HG02981 (cell line): ENCODE measurements around the gene APOO.

ENCODE experiments used
- ATAC-seq: cut with Tn5 transposase; IDR thresholded peaks from one replicate; pipeline ENCODE4 v1.9.1; 2021; ENCODE audit warnings: mild to moderate bottlenecking, moderate library complexity; ENCODE audit not compliant: unreplicated experiment

Gene APOO

DNA sequence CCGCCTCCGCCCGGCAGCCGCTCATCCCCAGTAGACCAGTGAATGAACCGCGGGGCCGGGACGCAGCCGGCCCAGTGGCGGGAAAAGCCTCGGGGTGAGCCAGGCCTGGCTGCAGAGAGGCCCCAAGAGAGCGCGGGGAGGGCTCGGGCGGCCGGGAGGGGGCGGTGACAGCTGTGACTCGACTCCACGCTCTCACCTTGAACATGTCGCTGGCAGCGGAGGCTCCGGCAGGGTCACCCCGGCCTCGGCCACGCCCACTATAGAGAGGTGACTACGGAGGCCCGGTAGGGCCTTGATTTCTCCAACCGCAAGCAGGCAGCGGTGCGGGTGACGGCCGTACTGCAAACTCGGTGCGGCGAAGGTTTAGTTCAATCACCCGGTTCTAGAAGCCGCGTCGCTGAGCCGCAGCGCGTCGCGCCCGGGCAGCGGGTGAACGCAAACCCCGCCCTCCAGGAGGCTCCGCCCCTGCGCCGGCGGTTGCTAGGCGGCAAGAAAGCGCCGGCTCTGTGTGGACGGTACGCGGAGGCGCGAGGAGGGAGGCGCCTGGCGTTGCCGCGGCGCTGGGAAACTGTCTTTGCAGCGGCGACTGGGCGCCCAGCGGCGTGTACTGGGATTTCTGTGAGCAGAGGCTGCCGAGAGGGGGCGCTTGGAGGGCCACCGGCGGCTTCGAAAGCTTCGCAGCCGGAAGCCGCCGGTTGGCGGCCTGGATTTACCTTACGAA, at the start of gene APOO, which contains the start of gene CXorf58:
APOO (minus strand) TSS at position 441 of the 721 bp plus-strand sequence; CDS start at position 205, 236 bp downstream.
CXorf58 (plus strand) TSS at position 509 of the 721 bp plus-strand sequence. CDS start 2,297 bp downstream, outside the sequence.
- ATAC-seq: peak; percentile 90

- ATAC-seq: no peak
Measured at GRCh38 chrX:23954396-23954795, 46.7 kb upstream of the APOO start.

DNA sequence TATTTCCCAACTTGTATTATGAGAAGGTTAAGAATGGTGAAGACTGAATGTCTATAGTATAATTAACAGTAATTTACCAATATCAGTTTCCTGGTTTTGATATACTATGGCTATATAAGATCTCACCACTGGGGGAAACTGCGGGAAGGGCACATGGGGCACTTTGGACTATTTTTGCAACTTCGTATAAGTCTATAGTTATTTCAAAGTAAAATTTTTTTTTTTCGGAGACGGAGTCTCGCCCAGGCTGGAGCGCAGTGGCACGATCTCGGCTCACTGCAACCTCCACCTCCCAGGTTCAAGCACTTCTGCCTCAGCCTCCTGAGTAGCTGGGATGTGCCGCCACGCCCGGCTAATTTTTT, 46.2 kb upstream of the APOO start:
- ATAC-seq: no peak

DNA sequence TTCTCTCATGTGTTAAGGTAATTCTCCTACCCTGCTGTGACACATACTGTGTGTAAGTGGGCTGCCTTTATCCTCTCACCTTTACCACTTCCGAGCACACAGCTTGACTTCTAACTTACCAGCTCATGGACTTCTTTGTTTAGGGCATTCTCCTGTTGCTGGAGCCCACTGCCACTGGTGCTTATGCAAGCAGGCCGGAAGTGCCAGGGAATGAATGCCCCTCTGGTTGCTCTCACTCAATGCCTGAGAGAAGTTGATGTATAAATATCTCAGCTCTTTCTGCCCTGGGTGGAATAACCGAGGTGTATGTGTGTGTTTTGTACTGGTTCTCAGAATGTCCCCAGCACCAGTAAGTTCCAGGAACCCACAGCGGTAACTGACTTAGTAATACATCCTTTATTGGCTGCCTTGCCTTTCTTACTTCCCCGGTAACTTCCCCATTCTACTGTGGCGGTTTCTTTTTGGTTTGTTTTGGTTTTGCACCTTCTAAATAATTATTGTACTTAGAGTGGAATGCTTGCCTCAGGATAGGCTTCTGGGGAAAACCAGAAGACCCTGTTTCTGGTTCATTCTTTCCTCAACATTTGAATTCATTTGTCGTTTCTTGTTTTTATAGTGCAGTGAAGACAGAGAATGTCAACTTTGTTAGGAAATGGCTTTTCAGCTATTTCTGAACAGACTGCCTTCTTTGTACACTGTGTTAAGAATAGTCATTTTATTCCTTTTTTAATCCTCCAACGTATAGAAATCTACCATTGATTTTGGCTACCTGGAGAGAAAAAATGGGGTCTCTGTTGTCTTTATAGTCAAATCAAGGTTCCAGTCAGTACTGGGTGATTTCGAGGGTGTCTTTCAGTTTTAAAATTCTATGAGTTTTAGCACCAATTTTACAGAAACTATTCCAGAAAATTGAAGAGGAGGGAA, 45.5 kb upstream of the APOO start:
- ATAC-seq: peak; percentile 95

- no peak for ATAC-seq
Measured at GRCh38 chrX:23952391-23952790, 44.7 kb upstream of the APOO start.

DNA sequence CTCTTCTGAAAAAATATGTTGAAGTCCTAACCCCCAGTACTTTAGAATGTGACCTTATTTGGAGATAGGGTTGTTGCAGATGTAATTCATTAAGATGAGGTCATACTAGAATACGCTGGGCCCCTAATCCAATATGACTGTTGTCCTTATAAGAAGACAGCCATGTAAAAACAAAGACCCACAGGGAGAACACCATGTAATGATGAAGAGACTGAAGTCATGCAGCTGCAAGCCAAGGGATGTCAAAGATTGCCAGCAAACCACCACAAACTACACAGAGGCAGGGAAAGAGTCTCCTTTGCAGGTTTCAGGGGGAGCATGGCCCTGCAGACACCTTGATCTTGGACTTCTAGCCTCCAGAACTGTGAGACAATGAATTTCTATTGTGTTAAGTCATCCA, 37.5 kb upstream of the APOO start:
- ATAC-seq: no peak

- no peak for ATAC-seq
Measured at GRCh38 chrX:23944234-23944633, 36.5 kb upstream of the APOO start.

DNA sequence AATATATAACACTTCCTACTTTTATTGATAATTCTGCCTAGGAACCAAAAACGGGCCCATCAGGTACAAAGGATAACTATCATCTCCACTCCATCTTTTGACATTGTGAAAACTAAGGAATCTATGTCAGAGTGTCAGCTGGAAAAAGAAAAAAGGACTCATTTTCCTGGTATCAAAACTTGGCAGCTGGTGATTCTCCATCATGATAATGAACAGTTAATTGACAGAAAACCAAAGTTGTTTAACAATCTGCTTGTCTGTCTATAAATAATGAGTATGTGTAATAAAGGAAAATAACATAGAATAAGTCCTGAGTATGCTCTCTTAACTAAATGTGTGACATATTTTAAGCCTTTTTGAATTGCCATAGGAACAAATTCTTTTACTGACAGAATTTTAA, 31.5 kb upstream of the APOO start:
- ATAC-seq: no peak

GRCh38 chrX:23938690-23939089, 31.0 kb upstream of the APOO start:
- no peak for ATAC-seq

GRCh38 chrX:23937100-23937499, 29.4 kb upstream of the APOO start:
- no peak for ATAC-seq

- ATAC-seq: no peak
Measured at GRCh38 chrX:23936180-23936579, 28.4 kb upstream of the APOO start.

DNA sequence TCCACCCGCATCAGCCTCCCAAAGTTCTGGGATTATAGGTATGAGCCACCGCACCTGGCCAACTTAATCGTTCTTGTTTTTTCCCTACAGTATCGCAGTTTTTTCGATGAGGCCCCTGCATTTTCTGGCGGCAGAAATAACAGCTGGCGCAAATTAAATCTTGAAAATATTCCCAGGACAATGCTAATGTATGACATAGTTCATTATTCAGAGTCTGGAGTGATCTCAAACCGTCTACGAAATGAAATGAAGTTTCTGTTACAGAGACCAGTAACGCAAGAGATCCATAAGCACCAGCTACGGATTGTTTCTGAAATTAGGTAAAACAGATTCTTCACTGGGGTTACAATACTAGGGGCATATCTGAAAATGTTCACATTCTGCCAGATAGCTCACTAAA, 27.4 kb upstream of the APOO start:
- no peak for ATAC-seq

DNA sequence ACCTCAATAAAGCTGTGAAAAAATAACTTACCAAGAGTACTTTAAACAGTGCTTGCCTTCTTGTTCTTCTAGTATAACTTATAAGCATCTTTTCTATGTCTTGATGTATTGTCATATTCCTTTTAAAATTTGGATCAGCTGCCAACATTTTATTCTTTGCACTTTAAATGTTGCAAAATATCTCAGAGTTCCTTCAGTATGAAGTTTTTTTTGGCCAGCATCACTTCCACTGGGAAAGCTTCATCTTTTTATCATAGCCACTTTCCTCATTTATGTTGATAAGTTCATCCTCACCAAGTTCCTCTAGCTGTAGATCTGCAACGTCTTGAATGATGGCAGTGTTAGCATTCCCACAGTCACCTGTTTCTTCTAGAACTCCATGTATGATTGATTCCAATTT, 24.3 kb upstream of the APOO start:
- ATAC-seq: no peak

DNA sequence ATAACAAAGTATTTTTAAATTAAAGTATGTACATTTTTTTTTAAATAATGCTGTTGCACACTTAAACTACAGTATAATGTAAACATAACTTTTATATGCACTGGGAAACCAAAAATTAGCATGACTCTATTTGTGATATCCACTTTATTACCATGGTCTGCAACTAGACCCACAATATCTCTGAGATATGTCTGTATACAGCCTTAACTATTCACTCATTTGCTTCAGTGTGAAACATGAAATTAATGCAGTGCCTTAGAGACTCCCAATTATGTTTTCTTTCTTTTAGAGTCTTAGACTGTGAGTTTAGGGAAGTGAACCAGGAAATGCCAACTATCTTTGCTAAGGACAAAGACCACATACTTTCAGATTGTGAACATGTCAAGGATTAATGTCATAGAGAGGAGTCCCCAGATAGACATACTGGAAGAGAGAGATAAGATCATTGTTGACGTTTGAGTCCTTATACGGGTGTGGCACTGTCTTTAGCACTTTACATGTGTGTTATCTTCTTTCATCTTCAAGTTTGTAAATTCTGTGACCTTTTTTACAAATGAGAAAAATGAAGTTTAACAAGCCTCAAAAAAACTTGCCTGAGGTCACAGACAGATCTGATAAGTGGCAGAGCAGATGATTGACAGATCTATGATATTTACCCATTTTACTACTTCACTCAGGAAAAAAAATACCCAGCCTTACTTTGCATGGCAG, 23.3 kb upstream of the APOO start:
- ATAC-seq: no peak

DNA sequence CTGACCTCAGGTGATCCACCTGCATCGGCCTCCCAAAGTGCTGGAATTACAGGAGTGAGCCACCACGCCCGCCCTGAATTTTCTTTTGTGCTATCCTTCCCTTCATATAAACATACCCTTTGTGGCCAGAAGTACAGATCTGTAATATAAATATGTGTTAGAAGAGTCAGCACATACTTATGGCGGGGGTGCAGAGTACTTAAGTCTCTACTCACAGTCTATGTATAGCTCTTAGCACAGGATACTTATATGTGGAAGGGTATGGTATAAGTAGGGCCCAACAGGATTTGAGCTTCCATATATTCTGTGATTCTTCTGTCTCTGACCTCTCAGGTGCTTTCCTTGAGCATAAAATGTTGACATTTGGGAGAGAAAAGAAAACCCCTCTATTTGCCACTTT, 18.3 kb upstream of the APOO start:
- ATAC-seq: no peak

DNA sequence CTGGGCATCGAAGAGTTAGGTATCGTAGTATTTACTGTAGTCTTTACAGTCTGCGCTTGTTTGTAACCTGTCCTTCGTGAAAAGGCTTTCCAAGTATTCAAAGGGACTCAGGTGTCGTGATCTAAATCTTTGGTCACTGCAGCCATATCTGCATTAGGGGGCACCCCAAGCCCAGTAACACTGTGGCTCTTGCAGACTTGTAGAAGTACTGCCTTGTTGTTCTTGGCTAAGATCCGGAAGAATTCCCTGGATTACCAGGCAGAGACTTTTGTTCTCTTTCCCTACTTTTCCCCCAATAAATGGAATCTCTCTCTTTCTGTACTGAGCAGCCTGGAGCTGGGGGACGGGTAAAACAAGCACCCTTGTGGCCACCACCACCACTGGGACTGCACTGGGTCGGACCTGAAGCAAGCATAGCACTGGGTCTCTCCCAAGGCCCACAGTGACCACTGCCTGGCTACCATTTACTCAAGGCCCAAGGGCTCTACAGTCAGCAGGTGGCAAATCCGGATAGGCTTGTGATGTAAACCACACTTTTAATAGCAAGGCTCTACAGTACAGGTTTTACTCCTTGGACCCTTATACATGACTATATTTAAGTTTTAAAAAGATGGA, 12.1 kb upstream of the APOO start:
- no peak for ATAC-seq

- ATAC-seq: no peak
Measured at GRCh38 chrX:23919148-23919547, 11.4 kb upstream of the APOO start.

DNA sequence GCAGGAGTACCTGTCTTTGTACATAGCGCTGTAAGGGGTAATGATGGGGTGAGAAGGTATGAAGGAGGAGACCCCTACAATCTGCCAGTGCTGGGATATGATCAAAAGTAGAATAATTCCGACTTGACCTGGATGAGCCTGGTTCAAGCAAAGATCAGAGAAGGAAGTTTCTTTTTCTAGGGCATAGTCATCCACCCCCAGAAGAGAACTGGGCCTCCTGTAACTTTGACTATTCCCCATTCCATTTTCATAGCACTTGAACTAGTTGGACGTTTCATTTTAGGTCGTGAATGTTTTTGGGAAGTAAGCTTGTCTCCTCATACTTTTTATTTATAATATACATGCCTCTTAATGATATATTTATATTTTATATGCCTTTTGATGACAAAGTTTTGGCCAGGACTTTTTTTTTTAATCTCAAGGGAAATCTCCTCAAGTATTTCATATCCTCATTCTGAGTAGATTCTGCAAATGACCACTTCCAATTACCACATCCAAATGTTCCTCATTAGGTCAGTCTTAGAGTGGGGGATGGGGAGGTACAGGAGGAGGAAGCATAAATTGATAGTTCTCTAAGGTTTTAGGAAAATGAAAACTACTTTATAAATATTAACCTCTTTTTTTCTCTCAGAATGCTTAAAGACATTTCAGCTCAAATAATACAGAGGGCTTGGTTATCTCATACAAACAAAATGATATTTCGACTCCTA, 3.5 kb upstream of the APOO start:
- ATAC-seq: no peak

DNA sequence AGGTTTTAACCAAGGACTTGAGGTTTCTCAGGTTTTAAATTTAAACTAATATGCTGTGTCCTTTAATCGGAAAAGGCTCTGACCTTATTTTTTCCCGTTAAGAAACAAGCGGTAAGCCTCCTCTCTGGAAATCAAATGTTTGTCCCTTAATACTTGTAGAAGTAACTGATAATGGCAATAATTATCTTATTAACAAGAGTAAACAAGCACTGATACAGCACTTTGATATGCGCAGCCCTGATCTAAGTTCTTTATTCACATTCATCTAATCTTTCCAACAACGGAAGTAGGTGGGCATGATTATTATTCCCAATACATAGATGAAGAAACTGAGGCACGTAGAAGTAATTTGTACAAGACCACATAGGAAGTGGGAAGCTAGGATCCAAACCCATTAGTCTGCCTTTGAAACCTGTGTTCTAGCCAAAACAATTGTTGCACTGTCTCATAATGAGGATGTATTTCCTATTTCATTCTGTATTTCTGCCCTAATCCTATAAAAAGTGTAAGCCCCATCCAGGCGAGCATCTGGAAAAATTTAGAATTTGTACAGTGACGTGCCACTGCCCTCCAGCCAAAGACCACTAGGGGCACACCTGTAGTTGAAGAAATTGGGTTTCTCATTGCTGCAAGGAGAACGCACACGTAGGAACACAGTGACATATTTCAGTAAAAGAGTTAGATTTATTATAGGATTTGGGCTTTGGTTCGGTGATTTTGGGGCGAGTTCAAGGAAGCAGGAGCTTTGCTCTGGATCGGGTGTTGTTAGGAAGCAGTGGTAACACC, 674 bp upstream of the APOO start:
- ATAC-seq: no peak

DNA sequence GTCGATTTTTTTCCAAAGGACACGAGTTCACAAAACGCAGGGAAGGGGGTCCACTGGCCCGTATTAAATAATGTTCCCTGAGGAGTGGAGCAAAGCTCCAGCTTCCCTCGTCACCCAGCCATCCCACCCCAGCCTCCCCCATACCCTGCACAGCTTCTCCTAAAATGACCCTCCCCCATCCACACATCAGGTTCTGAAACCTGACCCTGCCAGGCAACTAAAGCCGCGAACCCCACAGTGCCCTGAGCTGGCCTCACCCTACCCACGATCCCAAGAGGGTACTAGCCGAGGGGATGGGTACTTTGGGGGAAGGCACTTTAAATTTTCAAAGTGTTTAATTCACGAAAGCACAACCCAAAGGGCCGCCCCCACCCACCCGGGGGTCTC, 634 bp downstream of the APOO start:
- ATAC-seq: peak; percentile 1
